Effector memory CD8-positive, alpha-beta T cell (primary cell): ENCODE results near the gene AKAP7.

Experiments used
- ATAC-seq: fragments of 150-1000 bp; cut with Tn5 transposase; replicated peaks from 2 replicates; pipeline ENCODE4 v1.10.0; 2021; ENCODE audit warnings: mild to moderate bottlenecking, moderate library complexity
- DNase-seq, 3 experiments: peaks; one replicate each; pipeline ENCODE4 v3.0.0; 2021
- H3K27ac Mint-ChIP-seq, 2 donors: one replicate each; pipeline ENCODE4 v1.8.0; 2022; ENCODE audit warnings: mild to moderate bottlenecking in 2 of 2, mixed read lengths in 2 of 2, moderate library complexity in 2 of 2
- H3K27me3 Mint-ChIP-seq, 2 donors: one replicate each; pipeline ENCODE4 v1.8.0; 2022; ENCODE audit warnings: mixed read lengths in 2 of 2
- H3K36me3 Mint-ChIP-seq: one replicate; pipeline ENCODE4 v1.8.0; 2022; ENCODE audit warnings: mild to moderate bottlenecking, moderate library complexity, mixed read lengths; ENCODE audit not compliant: insufficient read depth
- H3K4me1 Mint-ChIP-seq, 2 donors: one replicate each; pipeline ENCODE4 v1.8.0; 2022; ENCODE audit warnings: low read depth in 2 of 2, mixed read lengths in 2 of 2
- H3K4me3 Mint-ChIP-seq, 2 donors: one replicate each; pipeline ENCODE4 v1.8.0; 2022; ENCODE audit warnings: mild to moderate bottlenecking in 2 of 2, mixed read lengths in 2 of 2, moderate library complexity in 2 of 2
- H3K9me3 Mint-ChIP-seq, 2 donors: one replicate each; pipeline ENCODE4 v1.8.0; 2022; ENCODE audit warnings: mixed read lengths in 2 of 2

AKAP7 gene

DNA sequence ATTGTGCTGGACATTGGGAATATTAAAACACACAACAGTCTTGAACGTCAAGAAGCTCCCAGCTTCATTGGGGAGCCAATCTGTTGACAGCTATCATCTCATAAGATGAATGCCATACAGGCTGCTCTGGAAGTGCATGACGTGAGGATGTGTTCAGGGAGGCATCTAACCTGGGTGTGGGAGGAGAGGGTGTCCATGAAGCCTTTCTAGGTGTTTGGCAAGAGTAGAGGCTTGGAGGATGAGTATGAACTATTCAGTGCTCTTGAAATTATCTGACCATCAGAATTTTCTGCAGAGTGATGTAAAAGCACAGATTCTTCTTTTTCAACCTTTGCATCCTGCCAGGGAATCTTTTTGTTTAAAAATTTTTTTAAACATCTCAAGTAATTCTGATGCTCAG is 11.6 kb downstream of the AKAP7 start:
- ATAC-seq (no peak), DNase-seq (no peak)
- no peak overlapping the region for H3K27ac Mint-ChIP-seq
- H3K9me3 Mint-ChIP-seq, result no peaks in the 10 kb centered on the region
- peaks cover 0 to 3% of the 10 kb centered on the region in 2 donors for H3K4me1 Mint-ChIP-seq
- no peaks in the 10 kb centered on the region for H3K27me3 Mint-ChIP-seq
- no peak overlapping the region for H3K4me3 Mint-ChIP-seq
- no peaks in the 10 kb centered on the region for H3K36me3 Mint-ChIP-seq

DNA sequence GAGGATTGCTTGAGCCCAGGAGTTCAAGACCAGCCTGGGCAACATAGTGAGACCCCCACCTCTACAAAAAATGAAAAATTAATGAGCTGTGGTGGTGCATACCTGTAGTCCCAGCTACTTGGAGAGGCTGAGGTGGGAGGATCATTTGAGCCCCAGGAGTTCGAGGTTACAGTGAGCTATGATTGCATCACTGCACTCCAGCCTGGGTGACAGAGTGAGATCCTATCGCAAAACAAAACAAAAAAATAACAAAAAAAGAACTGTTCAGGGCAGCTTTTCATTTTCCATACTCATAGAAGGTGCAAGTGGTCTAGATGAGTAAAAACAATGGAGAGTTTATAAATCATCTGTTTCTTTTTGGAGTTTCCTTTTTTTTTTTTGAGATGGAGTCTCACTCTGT is 21.1 kb downstream of the AKAP7 start:
- H3K27me3 Mint-ChIP-seq, result no peaks in the 10 kb centered on the region
- H3K27ac Mint-ChIP-seq, result peak overlapping the region in 1 of 2 donors; percentile 41
- no peak for DNase-seq
- no peaks in the 10 kb centered on the region for H3K9me3 Mint-ChIP-seq
- H3K4me3 Mint-ChIP-seq, result no peak overlapping the region
- H3K4me1 Mint-ChIP-seq, result no peaks in the 10 kb centered on the region
- ATAC-seq, result no peak
- no peaks in the 10 kb centered on the region for H3K36me3 Mint-ChIP-seq

DNA sequence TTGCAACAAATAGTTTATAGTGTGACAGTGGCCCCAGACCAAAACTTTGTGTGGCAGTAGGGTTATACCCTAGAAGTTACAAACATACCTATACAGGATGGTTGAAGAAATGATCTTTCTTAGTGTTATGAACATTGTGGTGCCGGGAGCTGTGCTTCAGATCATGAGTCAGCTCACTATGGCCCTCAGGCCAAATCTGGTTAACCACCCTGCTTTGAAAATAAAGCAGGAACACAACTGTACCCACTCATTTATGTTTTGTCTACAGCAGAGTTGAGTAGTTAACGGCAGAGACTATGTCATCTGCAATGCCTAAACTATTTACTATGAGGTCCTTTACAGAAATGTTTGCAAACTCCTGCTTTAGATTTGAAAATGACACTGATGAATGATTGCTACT is 24.3 kb downstream of the AKAP7 start:
- DNase-seq, result no peak
- Mint-ChIP-seq H3K4me1 (no peaks in the 10 kb centered on the region), H3K27ac (no peak overlapping the region), H3K4me3 (no peak overlapping the region), H3K36me3 (peaks cover 2% of the 10 kb centered on the region), H3K9me3 (no peaks in the 10 kb centered on the region), H3K27me3 (no peaks in the 10 kb centered on the region)
- no peak for ATAC-seq

DNA sequence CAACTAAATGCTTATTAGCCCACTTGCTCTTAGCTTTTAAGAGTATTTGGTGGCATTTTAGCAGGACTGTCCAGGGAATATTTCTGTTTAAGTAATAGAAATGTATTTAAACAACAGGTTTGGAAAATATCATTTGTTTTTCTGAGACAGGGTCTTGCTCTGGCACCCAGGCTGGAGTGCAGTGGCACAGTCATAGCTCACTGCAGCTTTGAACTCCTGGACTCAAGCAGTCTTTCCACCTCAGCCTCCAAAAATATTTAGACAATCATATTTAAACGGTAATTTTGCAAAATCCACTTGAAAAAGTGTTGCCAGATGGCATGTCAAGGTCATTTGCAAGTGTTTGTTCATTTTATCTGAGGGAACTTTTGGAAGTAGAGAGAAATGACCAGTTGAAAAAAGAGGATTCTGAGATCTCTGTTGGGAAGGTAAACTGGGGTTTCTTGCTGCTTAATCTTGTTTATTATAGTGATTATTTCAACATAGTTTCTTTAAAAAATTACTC is 25.0 kb downstream of the AKAP7 start:
- H3K27ac Mint-ChIP-seq, result no peak overlapping the region
- ATAC-seq, result no peak
- no peaks in the 10 kb centered on the region for H3K9me3 Mint-ChIP-seq
- H3K36me3 Mint-ChIP-seq, result peaks cover 2% of the 10 kb centered on the region
- no peak overlapping the region for H3K4me3 Mint-ChIP-seq
- H3K27me3 Mint-ChIP-seq, result no peaks in the 10 kb centered on the region
- no peaks in the 10 kb centered on the region for H3K4me1 Mint-ChIP-seq
- no peak for DNase-seq

DNA sequence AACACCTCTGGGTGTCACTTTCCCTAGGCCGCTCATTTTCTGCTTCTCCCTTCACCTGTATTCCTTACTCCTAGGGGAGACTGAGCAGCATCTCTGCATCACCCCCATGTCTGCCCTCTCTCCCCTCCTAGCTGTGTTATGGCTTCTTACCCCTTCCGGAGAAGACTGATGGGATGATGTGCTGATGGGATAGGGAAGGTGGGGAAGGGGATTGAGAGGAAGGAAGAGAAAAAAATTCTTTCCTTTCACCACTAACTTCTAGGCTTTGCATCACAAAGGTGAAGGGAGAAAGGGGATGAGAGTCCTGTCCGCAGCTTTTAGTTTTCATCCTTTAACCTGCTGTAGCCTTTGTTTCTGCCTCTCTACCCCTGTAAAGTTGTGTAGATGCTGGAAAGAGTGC is 26.7 kb downstream of the AKAP7 start:
- Mint-ChIP-seq H3K27ac (no peak overlapping the region), H3K4me3 (no peak overlapping the region), H3K36me3 (peaks cover 2% of the 10 kb centered on the region), H3K27me3 (no peaks in the 10 kb centered on the region), H3K4me1 (no peaks in the 10 kb centered on the region), H3K9me3 (no peaks in the 10 kb centered on the region)
- DNase-seq (no peak), ATAC-seq (no peak)

DNA sequence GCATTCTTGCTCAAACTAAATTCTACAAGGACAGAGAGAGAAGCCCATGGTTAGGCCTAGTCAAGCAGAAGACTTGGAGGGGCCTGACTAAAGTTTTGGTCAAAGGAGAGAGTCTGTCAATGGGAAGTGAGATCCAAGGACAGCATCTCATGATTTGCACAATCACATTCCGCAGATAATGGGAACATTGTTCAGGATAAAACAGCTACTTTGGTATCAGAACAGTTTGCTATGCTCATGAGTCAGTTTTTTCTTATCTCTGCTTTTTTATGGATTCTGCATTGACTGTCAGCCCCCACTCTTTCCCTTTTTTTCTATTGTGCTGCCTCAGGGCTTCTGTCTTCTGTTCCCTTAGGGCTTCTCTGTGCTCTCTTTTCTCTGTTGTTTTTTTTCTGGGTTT is 28.6 kb downstream of the AKAP7 start:
- no peaks in the 10 kb centered on the region for H3K27me3 Mint-ChIP-seq
- DNase-seq (no peak), ATAC-seq (no peak)
- no peak overlapping the region for H3K4me3 Mint-ChIP-seq
- H3K9me3 Mint-ChIP-seq, result no peaks in the 10 kb centered on the region
- no peaks in the 10 kb centered on the region for H3K4me1 Mint-ChIP-seq
- H3K36me3 Mint-ChIP-seq, result peaks cover 2% of the 10 kb centered on the region
- H3K27ac Mint-ChIP-seq, result no peak overlapping the region

DNA sequence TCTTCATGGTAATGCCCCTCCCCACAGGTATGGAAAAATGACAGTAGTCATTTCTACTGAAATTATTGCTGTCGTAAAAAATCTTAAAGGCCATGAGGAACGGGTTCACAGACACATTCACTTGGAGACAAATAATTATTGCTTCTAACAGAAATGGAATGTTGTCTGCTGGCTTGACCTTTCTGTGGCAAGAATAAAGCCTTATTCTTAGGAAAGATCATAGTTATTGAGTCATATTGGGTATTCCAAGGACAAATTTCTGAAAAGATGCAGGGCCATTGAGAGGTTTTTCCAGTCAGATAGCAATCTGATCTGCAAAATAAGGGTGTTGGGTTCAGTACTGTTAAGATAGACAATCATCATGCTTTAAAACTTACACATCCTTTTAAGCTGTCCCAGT is 29.2 kb downstream of the AKAP7 start:
- H3K27ac Mint-ChIP-seq, result no peak overlapping the region
- H3K9me3 Mint-ChIP-seq, result no peaks in the 10 kb centered on the region
- no peak overlapping the region for H3K4me3 Mint-ChIP-seq
- H3K4me1 Mint-ChIP-seq, result no peaks in the 10 kb centered on the region
- H3K36me3 Mint-ChIP-seq, result peaks cover 5% of the 10 kb centered on the region
- no peak for ATAC-seq
- DNase-seq, result no peak
- no peaks in the 10 kb centered on the region for H3K27me3 Mint-ChIP-seq

DNA sequence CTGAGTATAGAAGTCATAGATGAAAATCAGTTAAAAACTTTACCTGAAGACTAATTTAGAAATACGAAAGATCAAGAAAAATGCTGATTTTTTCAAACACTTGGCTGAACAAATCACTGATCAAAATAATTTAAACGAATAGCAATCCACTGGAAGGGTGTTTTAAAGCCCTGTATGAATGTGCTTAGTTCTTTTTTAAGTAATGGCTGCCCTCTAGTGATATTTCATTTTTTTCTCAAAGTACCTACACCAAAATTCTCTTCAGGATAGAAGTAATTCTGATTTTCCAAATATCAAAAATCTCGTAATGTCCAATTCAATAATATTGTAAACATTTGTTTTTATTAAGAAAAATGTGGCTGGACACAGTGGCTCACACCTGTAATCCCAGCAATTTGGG is 32.5 kb downstream of the AKAP7 start:
- H3K36me3 Mint-ChIP-seq, result peaks cover 5% of the 10 kb centered on the region
- H3K9me3 Mint-ChIP-seq, result no peaks in the 10 kb centered on the region
- no peaks in the 10 kb centered on the region for H3K4me1 Mint-ChIP-seq
- no peaks in the 10 kb centered on the region for H3K27me3 Mint-ChIP-seq
- H3K27ac Mint-ChIP-seq, result no peak overlapping the region
- ATAC-seq (no peak), DNase-seq (no peak)
- no peak overlapping the region for H3K4me3 Mint-ChIP-seq

DNA sequence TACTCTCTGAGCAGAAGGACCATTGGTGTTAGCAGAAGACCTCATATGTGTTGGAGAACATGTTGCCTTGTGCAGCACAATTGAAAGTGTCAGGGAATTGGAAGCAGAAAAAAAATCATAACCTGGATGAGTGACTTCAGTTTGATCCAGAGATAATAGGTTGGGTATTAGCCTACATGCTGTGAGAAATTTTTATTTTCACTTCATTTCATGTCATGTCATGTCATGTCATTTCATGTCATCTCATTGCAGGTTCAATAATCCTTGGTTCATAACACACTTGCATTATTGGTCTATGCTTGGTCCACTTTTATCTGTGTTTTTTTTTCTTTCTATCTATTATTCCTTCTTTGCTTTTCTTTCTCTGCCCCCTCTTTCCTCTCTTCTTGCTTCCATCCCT is 34.3 kb downstream of the AKAP7 start:
- H3K27me3 Mint-ChIP-seq, result no peaks in the 10 kb centered on the region
- H3K4me1 Mint-ChIP-seq, result no peaks in the 10 kb centered on the region
- H3K27ac Mint-ChIP-seq, result no peak overlapping the region
- H3K36me3 Mint-ChIP-seq, result peaks cover 2% of the 10 kb centered on the region
- ATAC-seq, result no peak
- H3K9me3 Mint-ChIP-seq, result no peaks in the 10 kb centered on the region
- DNase-seq, result no peak
- H3K4me3 Mint-ChIP-seq, result no peak overlapping the region

DNA sequence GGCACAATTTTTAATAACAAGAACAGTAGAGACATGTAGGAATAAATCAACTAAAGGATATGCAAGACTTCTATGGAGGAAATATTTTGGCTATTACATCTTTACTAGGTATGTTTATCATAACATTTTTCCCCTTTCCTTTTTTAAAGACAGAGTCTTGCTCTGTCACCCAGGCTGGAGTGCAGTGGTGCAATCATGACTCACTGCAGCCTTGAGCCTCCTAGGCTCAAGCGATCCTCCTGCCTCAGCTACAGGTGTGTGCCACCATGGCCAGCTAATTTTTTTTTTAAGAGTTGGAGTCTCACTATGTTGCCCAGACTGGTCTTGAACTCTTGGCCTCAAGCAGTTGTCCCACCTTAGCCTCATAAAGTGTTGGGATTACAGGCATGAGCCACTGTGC is 37.0 kb downstream of the AKAP7 start:
- H3K27me3 Mint-ChIP-seq, result no peaks in the 10 kb centered on the region
- no peak for ATAC-seq
- H3K36me3 Mint-ChIP-seq, result peaks cover 2% of the 10 kb centered on the region
- no peak for DNase-seq
- no peaks in the 10 kb centered on the region for H3K9me3 Mint-ChIP-seq
- no peak overlapping the region for H3K4me3 Mint-ChIP-seq
- no peaks in the 10 kb centered on the region for H3K4me1 Mint-ChIP-seq
- H3K27ac Mint-ChIP-seq, result no peak overlapping the region

DNA sequence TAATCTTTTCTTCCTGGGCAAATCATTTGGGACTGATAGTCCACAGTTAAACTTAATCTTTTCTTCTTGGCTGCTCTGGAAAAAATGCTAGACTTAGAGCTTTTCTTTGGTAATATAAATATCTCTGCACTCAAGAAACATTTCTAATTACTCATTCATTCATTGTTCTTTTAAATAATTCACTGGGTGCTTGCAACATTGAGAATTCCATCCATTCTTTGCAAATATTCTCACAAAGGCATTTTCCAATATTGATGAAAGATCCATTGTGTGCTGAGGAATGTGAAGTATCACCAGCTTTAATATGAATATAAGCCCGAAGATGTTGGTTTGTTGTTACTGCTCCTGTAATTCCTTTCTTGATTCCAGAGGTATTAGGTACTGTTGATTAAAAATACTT is 38.4 kb downstream of the AKAP7 start:
- H3K27me3 Mint-ChIP-seq, result no peaks in the 10 kb centered on the region
- no peak for ATAC-seq
- no peak overlapping the region for H3K27ac Mint-ChIP-seq
- H3K4me3 Mint-ChIP-seq, result no peak overlapping the region
- H3K4me1 Mint-ChIP-seq, result no peaks in the 10 kb centered on the region
- no peak for DNase-seq
- H3K9me3 Mint-ChIP-seq, result no peaks in the 10 kb centered on the region
- H3K36me3 Mint-ChIP-seq, result peaks cover 2% of the 10 kb centered on the region

DNA sequence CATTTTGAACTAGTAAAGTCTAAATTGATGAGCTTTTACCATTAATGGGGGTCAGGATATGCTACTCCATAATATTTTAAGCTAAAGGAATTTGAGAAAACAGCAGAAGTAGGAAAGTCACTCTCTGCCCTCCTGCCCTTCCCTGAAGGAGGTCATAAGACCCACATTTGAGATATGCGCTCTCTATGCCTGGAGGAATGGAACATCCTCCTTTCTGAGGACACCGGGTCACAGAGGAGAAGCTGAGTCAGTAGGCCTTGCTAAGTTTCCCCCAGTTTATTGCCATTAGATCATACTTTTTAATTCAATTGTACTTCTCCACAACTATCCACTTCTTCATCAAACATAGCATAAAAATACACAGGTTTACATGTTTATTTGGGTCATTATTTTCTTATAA is 40.3 kb downstream of the AKAP7 start:
- Mint-ChIP-seq H3K9me3 (no peaks in the 10 kb centered on the region), H3K27ac (no peak overlapping the region), H3K27me3 (no peaks in the 10 kb centered on the region), H3K36me3 (no peaks in the 10 kb centered on the region), H3K4me3 (no peak overlapping the region), H3K4me1 (no peaks in the 10 kb centered on the region)
- ATAC-seq, result no peak
- DNase-seq, result no peak

DNA sequence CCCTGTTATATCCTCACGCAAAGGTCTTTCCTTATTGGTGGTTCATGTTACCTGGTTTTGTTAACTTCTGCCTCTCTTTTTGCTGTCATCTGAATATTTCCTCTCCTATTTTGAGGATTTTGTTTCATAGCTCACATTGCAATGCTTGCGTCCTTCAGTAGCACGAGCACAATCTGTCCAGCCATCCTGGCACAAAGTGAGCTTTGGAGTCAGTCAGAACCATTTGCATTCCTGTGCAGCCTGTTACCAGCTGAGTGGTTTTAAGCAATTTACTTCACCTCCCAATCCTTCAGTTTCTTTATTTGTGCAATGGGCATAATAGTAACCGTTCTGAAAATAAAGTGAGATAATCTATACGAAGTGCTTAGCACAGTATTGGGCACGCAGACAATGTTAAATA is 42.7 kb downstream of the AKAP7 start:
- H3K4me1 Mint-ChIP-seq, result peaks cover 2% of the 10 kb centered on the region in 2 donors
- no peaks in the 10 kb centered on the region for H3K9me3 Mint-ChIP-seq
- no peaks in the 10 kb centered on the region for H3K27me3 Mint-ChIP-seq
- DNase-seq (no peak), ATAC-seq (no peak)
- H3K4me3 Mint-ChIP-seq, result no peak overlapping the region
- H3K27ac Mint-ChIP-seq, result no peak overlapping the region
- no peaks in the 10 kb centered on the region for H3K36me3 Mint-ChIP-seq

DNA sequence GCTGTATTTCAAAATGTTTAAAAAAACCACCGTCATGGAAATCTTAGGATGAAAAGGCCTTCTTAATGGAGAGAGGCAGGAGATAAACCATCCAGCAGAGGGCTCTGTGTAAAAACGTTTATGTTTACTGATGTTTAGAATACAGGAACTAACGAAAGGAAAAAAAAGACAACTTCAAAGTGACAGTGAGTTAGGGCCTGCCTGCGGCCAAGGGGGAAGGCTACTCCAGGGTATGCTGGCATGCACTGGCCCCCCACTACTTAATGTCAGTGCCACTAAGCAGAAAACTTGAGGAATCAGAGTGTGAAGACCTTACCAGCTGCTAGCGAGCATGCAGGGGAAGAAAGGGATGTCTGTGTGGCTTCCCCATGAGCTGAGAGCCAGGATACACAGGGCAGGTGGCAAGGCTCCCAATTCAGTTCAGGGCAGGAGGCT is 47.7 kb downstream of the AKAP7 start:
- no peaks in the 10 kb centered on the region for H3K36me3 Mint-ChIP-seq
- H3K9me3 Mint-ChIP-seq, result no peaks in the 10 kb centered on the region
- peak overlapping the region; percentile 91 to 93 for H3K27ac Mint-ChIP-seq
- ATAC-seq (peak; percentile 87), DNase-seq (peak in 2 of 3 experiments; percentile 5 to 37)
- peak overlapping the region; percentile 70 to 72 for H3K4me3 Mint-ChIP-seq
- H3K27me3 Mint-ChIP-seq, result no peaks in the 10 kb centered on the region
- H3K4me1 Mint-ChIP-seq, result peaks cover 7 to 12% of the 10 kb centered on the region in 2 donors
